H1 (cell line): ENCODE results near the gene ABCC10.

ENCODE experiments used
- BCL11A ChIP-seq, 2 experiments: IDR thresholded peaks; one replicate each; pipeline ENCODE4 v1.6.1; 2011; ENCODE audit warnings: low read depth in 2 of 2, low read length in 2 of 2, mild to moderate bottlenecking in 2 of 2
- CTCF ChIP-seq, 3 experiments: IDR thresholded peaks; 1 replicate in 2 of 3; 2 replicates in 1 of 3; pipeline versions ENCODE4 v1.5.1 to v1.6.1; 2011; ENCODE audit warnings: low read length in 3 of 3, mild to moderate bottlenecking in 3 of 3, inconsistent platforms in 2 of 3, low read depth in 1 of 3, moderate library complexity in 1 of 3; ENCODE audit not compliant: insufficient read depth in 1 of 3; ENCODE audit errors: control extremely low read depth in 1 of 3
- EP300 ChIP-seq, 2 experiments: IDR thresholded peaks; 1 replicate in 1 of 2; 2 replicates in 1 of 2; pipeline ENCODE4 v1.6.1; 2011 to 2012; ENCODE audit warnings: low read depth in 2 of 2, low read length in 2 of 2, mild to moderate bottlenecking in 2 of 2, borderline replicate concordance in 1 of 2, inconsistent platforms in 1 of 2, moderate library complexity in 1 of 2
- JUND ChIP-seq: IDR thresholded peaks from 2 replicates; pipeline ENCODE4 v1.6.1; 2011; ENCODE audit warnings: mild to moderate bottlenecking, improper control_type of control experiment, low read length
- KDM5A ChIP-seq: fragments of 200-600 bp; IDR thresholded peaks from 2 replicates; pipeline ENCODE4 v1.7.1; 2012; ENCODE audit warnings: mild to moderate bottlenecking, low read length, inconsistent platforms, mixed read lengths
- POLR2AphosphoS5 ChIP-seq: IDR thresholded peaks from 2 replicates; pipeline ENCODE4 v1.6.1; 2011; ENCODE audit warnings: low read depth, low read length
- RAD21 ChIP-seq, 2 experiments: IDR thresholded peaks in 1 of 2; conservative IDR thresholded peaks in 1 of 2; 2 replicates each; pipeline ENCODE4 v1.6.1; 2011; ENCODE audit warnings: low read depth in 2 of 2, low read length in 2 of 2, improper control_type of control experiment in 1 of 2, inconsistent platforms in 1 of 2, mild to moderate bottlenecking in 1 of 2, moderate library complexity in 1 of 2
- RFX5 ChIP-seq: IDR thresholded peaks from 2 replicates; pipeline ENCODE4 v1.6.1; 2011; ENCODE audit warnings: low read depth, low read length, improper control_type of control experiment, borderline replicate concordance
- RNF2 ChIP-seq: fragments of 200-900, 300-1000 bp; sonication (generic); IDR thresholded peaks from 2 replicates; pipeline ENCODE4 v1.7.1; 2016; ENCODE audit warnings: borderline replicate concordance, low read depth, mild to moderate bottlenecking, antibody characterized with exemption, low read length; ENCODE audit not compliant: poor library complexity, severe bottlenecking; ENCODE audit errors: missing control alignments
- SIN3A ChIP-seq, 2 experiments: IDR thresholded peaks in 1 of 2; conservative IDR thresholded peaks in 1 of 2; 2 replicates each; pipeline ENCODE4 v1.6.1; 2011 to 2012; ENCODE audit warnings: low read length in 2 of 2, improper control_type of control experiment in 1 of 2, low read depth in 1 of 2, mild to moderate bottlenecking in 1 of 2
- SIRT6 ChIP-seq: IDR thresholded peaks from one replicate; pipeline ENCODE4 v1.7.1; 2012; ENCODE audit warnings: low read length, inconsistent platforms
- TAF7 ChIP-seq: optimal IDR thresholded peaks from 2 replicates; pipeline ENCODE3; 2011; ENCODE audit warnings: low read depth, mild to moderate bottlenecking, inconsistent platforms, low read length, moderate library complexity, borderline replicate concordance
- YY1 ChIP-seq: IDR thresholded peaks from 2 replicates; pipeline ENCODE4 v1.6.1; 2011; ENCODE audit warnings: low read depth, mild to moderate bottlenecking, low read length

- TF ChIP-seq CTCF (IDR thresholded peaks at IDR 0.05; ENCODE audit: control extremely low read depth in 1 of 3, insufficient read depth in 1 of 3, low read depth in 1 of 3, low read length in 3 of 3) (no peak), KDM5A (no peak), YY1 (no peak), JUND (no peak), POLR2AphosphoS5 (no peak), EP300 (IDR thresholded peaks at IDR 0.05; ENCODE audit: borderline replicate concordance in 1 of 2, low read depth in 2 of 2, low read length in 2 of 2) (no peak), SIRT6 (no peak), TAF7 (no peak), RFX5 (no peak), RAD21 (IDR thresholded peaks at IDR 0.05 in 1 of 2, conservative IDR thresholded peaks at IDR 0.05 in 1 of 2; ENCODE audit: low read depth in 2 of 2, low read length in 2 of 2) (no peak), BCL11A (IDR thresholded peaks at IDR 0.05; ENCODE audit: low read depth in 2 of 2, low read length in 2 of 2) (no peak), RNF2 (no peak), SIN3A (conservative IDR thresholded peaks at IDR 0.05 in 1 of 2, IDR thresholded peaks at IDR 0.05 in 1 of 2; ENCODE audit: low read depth in 1 of 2, low read length in 2 of 2) (no peak)
These were observed 50.6 kb downstream of the ABCC10 start for GRCh38 chr6:43478008-43478372.
